ENCODE results near the gene RIOK2.

DNA sequence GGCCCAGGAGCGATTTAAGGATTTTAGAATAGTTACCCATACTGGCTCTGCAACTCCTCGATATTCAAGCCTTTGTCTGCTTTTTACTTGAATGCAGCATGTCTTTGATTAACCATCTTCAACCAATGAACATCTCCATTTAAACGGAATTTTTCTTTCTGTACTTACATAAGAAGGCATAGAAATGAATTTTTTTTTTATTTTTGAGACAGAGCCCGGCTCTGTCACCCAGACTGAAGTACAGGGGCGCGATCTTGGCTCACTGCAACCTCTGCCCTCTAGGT, 825 bp upstream of the RIOK2 start:
- no peak for TF ChIP-seq POLR2AphosphoS5 (IDR thresholded peaks at IDR 0.05; ENCODE audit: low read depth, low read length)
- TF ChIP-seq ATF3 (IDR thresholded peaks at IDR 0.05; ENCODE audit: insufficient read depth, low read depth, low read length) = no peak
- no peak for TF ChIP-seq PHF8 (conservative IDR thresholded peaks at IDR 0.05; ENCODE audit: low read depth, low read length)
- TF ChIP-seq, protein P1, sequence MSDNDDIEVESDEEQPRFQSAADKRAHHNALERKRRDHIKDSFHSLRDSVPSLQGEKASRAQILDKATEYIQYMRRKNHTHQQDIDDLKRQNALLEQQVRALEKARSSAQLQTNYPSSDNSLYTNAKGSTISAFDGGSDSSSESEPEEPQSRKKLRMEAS (IDR thresholded peaks at IDR 0.05) = no peak
- TF ChIP-seq RXRA (IDR thresholded peaks at IDR 0.05; ENCODE audit: insufficient read depth, low read depth, low read length) = no peak
- no peak for TF ChIP-seq POLR2A (IDR thresholded peaks at IDR 0.05; ENCODE audit: control extremely low read depth in 1 of 2, low read depth in 2 of 2, low read length in 2 of 2)
- no peak for TF ChIP-seq RAD21 (IDR thresholded peaks at IDR 0.05 in 1 of 2, conservative IDR thresholded peaks at IDR 0.05 in 1 of 2; ENCODE audit: low read depth in 2 of 2, low read length in 2 of 2)
- TF ChIP-seq CTCF (IDR thresholded peaks at IDR 0.05; ENCODE audit: control extremely low read depth in 1 of 3, insufficient read depth in 1 of 3, low read depth in 1 of 3, low read length in 3 of 3) = no peak
- no peak for TF ChIP-seq FOSL1 (IDR thresholded peaks at IDR 0.05; ENCODE audit: insufficient read depth, low read depth, low read length)
- no peak for TF ChIP-seq JUND (IDR thresholded peaks at IDR 0.05; ENCODE audit: low read length)
